ENCODE measurements around the gene ZBTB3. TPM values are rescaled to one million over a fixed set of nuclear protein-coding genes. Genes with fewer than 3 reads are reported as not detected.
"Not testable (repeated sequence)": the region's sequence is repeated elsewhere in the genome, so short reads cannot be mapped to it uniquely, and the experiment has no call there.

Gene ZBTB3
- total RNA-seq, 2 experiments from 2014 or later, result 9.8 to 11.8 TPM

DNA sequence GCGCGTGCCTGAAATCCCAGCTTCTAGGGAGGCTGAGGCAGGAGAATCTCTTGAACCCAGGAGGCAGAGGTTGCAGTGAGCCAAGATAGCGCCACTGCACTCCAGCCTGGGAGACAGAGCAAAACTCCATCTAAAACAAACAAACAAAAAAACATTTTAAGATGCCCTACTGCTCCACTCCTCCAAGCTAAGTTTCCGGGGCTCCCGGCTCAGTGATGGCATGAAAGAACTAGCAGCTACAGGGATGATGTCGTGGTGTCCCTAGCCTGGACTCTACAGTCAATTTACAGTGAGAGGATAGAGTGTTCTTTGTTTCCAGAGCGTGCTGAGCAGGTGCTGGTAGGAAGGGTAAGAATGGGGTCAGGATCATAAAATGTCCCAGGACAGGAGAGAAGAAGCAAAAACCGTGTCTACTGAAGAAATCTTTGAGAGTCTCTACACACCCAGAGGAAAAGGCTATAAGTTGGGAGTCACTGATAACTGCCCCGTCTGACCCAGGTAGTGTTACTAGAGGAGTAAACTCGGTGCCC lies 1.2 kb upstream of the ZBTB3 start:
- H3K27me3 Mint-ChIP-seq, result no peaks in the 10 kb centered on the region
- peaks cover 19% of the 10 kb centered on the region for H3K4me1 Mint-ChIP-seq (ENCODE audit: low read depth)
- H3K4me3 Mint-ChIP-seq, result peak overlapping the region; percentile 99
- intact Hi-C loops (cut with micrococcal nuclease), result no loop called here
- ChIA-PET CTCF (interaction anchor here (1.1 to 3.2 kb wide), 8 partner anchors 15 to 150 kb away, joined by 3 to 8 read pairs (median 4); partner anchors contain the start of gene GANAB), POLR2A (interaction anchor here (1.0 to 5.2 kb wide), 6 partner anchors 17 to 181 kb away, joined by 3 to 31 read pairs (median 7); partner anchors contain the start of genes NXF1 and TMEM179B)
- DNase-seq (no peak), ATAC-seq (no peak)
- no peak overlapping the region for H3K27ac Mint-ChIP-seq
- no peaks in the 10 kb centered on the region for H3K9me3 Mint-ChIP-seq
- TF ChIP-seq, protein P1, sequence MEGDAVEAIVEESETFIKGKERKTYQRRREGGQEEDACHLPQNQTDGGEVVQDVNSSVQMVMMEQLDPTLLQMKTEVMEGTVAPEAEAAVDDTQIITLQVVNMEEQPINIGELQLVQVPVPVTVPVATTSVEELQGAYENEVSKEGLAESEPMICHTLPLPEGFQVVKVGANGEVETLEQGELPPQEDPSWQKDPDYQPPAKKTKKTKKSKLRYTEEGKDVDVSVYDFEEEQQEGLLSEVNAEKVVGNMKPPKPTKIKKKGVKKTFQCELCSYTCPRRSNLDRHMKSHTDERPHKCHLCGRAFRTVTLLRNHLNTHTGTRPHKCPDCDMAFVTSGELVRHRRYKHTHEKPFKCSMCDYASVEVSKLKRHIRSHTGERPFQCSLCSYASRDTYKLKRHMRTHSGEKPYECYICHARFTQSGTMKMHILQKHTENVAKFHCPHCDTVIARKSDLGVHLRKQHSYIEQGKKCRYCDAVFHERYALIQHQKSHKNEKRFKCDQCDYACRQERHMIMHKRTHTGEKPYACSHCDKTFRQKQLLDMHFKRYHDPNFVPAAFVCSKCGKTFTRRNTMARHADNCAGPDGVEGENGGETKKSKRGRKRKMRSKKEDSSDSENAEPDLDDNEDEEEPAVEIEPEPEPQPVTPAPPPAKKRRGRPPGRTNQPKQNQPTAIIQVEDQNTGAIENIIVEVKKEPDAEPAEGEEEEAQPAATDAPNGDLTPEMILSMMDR (IDR thresholded peaks at IDR 0.05), result no peak
- H3K36me3 Mint-ChIP-seq (ENCODE audit: low read depth), result peaks cover 8% of the 10 kb centered on the region

DNA sequence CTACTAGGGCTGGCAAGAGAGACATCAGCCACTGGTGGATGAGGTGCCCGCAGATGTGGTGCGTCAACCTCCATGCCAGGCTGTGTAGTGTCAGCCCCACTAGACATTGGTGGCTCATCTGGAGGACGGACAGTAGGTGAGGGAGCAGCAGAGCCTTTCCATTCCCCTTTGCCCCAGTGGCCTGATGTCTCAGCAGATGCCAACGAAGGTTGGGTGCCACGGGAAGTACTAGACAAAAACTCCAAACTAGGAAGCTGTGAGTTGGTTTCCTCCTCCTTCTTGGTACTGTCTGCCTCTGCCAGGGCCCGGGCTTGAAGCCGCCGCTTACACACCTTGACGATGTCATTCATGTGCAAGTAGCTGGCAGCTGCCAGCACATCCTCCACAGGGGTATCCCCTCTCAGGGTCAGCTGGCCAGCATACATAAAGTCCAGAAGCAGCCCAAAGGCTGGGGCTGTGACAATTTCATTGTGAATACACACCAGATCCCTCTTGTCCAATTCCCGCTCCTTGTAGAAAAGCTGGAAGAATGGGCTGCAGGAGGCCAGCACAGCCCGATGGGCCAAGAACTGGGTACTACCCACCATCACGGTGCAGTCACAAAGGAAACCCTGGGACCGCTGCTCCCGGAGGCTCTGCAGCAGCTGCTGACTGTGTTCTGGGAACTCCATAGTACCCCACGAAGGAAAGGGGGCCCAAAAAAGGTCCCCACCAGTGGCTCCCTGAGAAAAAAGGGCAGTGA lies 795 bp downstream of the ZBTB3 start:
- peak overlapping the region; percentile 99 for H3K4me3 Mint-ChIP-seq
- H3K9me3 Mint-ChIP-seq, result no peaks in the 10 kb centered on the region
- peak overlapping the region; percentile 99 for H3K27ac Mint-ChIP-seq

DNA sequence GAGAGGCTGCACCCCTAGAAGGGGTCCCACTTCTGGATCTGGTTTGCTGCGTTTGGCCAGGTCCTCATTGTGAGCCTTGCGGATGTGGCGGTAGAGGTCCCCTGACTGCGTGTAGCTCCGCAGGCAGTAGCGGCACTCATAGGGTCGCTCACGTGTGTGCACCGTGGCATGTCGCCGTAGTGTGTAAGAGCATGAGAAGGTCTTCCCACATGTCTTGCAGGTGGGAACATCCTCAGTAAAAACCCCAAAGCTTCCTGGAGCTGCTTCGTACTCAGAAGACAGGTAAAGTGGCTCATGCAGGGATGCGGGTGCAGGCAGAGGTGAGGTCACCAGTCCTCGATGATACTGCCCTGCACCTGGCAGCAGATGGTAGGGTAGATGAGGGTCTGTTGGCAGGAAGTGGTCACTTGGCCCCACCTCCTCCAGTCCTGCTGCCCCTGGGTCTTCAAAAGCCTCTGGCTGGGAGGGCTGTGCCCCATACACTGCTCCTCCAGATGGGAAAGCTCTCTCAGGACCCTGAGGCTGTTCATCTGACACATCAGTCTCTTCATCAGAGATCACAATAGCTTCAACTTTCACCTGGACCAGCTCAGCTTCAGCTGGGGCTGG lies 1.7 kb downstream of the ZBTB3 start:
- Mint-ChIP-seq H3K4me1 (ENCODE audit: low read depth) (peaks cover 29% of the 10 kb centered on the region), H3K4me3 (no peak overlapping the region), H3K27ac (peak overlapping the region; percentile 57), H3K27me3 (no peaks in the 10 kb centered on the region), H3K36me3 (ENCODE audit: low read depth) (peaks cover 13% of the 10 kb centered on the region), H3K9me3 (no peaks in the 10 kb centered on the region)
- intact Hi-C loops (cut with micrococcal nuclease), result no loop called here
- ChIA-PET CTCF (interaction anchor here (0.7 kb wide), 2 partner anchors 11 to 34 kb away, joined by 3 to 5 read pairs; no protein-coding TSS in a partner anchor), POLR2A (interaction anchor here (0.6 to 5.2 kb wide), 11 partner anchors 10 to 103 kb away, joined by 3 to 31 read pairs (median 7); partner anchors contain the start of genes NXF1, POLR2G and TAF6L)
- TF ChIP-seq, protein P1 (IDR thresholded peaks at IDR 0.05), result no peak
- DNase-seq (no peak), ATAC-seq (no peak)

More for the DNA sequence above, 795 bp downstream of the ZBTB3 start:
- ChIA-PET POLR2A (interaction anchor here (0.9 to 5.2 kb wide), 23 partner anchors 9 to 154 kb away, joined by 3 to 31 read pairs (median 5); partner anchors contain the start of genes C11orf98, CSKMT, HNRNPUL2 and NXF1), CTCF (interaction anchor here (0.7 to 3.2 kb wide), 17 partner anchors 10 to 162 kb away, joined by 3 to 13 read pairs (median 5); partner anchors contain the start of genes HNRNPUL2 and TUT1)
- DNase-seq (no peak), ATAC-seq (no peak)
- Mint-ChIP-seq H3K27me3 (no peaks in the 10 kb centered on the region), H3K36me3 (ENCODE audit: low read depth) (peaks cover 13% of the 10 kb centered on the region), H3K4me1 (ENCODE audit: low read depth) (peaks cover 29% of the 10 kb centered on the region)
- TF ChIP-seq, protein P1 (IDR thresholded peaks at IDR 0.05), result no peak
- intact Hi-C loops (cut with micrococcal nuclease), result no loop called here

DNA sequence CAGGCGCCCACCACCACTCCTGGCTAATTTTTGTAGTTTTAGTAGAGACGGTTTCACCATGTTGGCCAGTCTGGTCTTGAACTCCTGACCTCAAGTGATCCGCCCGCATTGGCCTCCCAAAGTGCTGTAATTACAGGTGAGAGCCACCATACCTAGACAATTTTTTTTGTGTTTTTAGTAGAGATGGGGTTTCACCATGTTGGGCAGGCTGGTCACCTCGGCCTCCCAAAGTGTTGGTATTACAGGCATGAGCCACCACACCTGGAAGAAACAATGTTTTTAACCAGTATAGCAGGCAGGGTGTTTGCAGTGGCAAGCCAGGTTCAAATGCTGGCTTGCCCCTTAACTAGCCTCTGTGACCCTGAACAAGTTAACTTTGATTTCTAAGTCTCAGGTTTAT lies 4.0 kb downstream of the ZBTB3 start:
- intact Hi-C loops (cut with micrococcal nuclease); H3K9me3 Mint-ChIP-seq; H3K4me3 Mint-ChIP-seq; DNase-seq; POLR2A ChIA-PET; H3K27ac Mint-ChIP-seq; H3K27me3 Mint-ChIP-seq; ATAC-seq: not testable (repeated sequence)
- H3K36me3 Mint-ChIP-seq (ENCODE audit: low read depth), result peaks cover 13% of the 10 kb centered on the region
- H3K4me1 Mint-ChIP-seq (ENCODE audit: low read depth), result peaks cover 29% of the 10 kb centered on the region
- CTCF ChIA-PET, result interaction anchor here (1.2 kb wide), 1 partner anchor 12 kb away, joined by 3 read pairs; no protein-coding TSS in a partner anchor

DNA sequence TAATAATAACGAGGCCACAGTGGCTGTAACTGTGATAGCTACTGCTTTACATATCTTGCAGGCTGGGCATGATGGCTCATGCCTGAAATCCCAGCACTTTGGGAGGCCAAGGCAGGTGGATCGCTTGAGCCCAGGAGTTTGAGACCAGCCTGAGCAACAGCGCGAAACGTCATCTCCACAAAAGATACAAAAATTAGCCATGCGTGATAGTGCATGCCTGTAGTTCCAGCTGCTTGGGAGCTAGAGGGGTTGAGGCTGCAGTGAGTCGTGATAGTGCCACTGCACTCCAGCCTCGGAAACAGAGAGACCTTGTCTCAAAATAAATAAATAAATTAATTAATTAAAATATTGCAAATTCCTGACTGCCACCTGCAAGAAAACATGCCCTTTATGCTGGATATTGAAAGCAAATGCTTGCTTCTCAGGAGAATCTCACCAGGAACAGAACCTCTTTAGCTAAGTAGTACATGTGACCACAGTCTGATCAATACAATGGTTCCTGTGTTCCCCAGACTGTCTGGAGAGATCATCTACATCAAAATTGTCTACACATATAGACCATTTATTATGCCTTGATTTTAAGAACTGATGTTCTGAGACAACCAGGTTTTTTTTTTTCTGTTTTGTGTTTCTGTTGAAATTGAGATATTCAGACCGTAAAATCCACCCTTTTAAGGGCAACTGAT lies 6.3 kb downstream of the ZBTB3 start:
- peaks cover 7% of the 10 kb centered on the region for H3K36me3 Mint-ChIP-seq (ENCODE audit: low read depth)
- no peak overlapping the region for H3K4me3 Mint-ChIP-seq
- H3K27ac Mint-ChIP-seq, result peak overlapping the region; percentile 36
- ATAC-seq, result no peak
- CTCF ChIA-PET, result interaction anchor here (0.9 to 1.4 kb wide), 6 partner anchors 14 to 115 kb away, joined by 3 to 7 read pairs (median 3); partner anchors contain the start of genes POLR2G and TMEM179B
- no peak for DNase-seq
- no peaks in the 10 kb centered on the region for H3K9me3 Mint-ChIP-seq
- TF ChIP-seq, protein P1 (IDR thresholded peaks at IDR 0.05), result no peak
- peaks cover 20% of the 10 kb centered on the region for H3K4me1 Mint-ChIP-seq (ENCODE audit: low read depth)
- intact Hi-C loops (cut with micrococcal nuclease), result no loop called here
- H3K27me3 Mint-ChIP-seq, result no peaks in the 10 kb centered on the region
- POLR2A ChIA-PET, result interaction anchor here (0.7 to 1.4 kb wide), 4 partner anchors 10 to 134 kb away, joined by 3 to 4 read pairs (median 4); partner anchors contain the start of gene SLC3A2

Data from activated CD8-positive, alpha-beta T cell treated with anti-CD3 and anti-CD28 coated beads for 36 hours (primary cell).